ACC112 (cell line): ENCODE data around the gene SNX2.

Experiments
- H2AFZ ChIP-seq: fragments of 200-600 bp; sonication (generic); one replicate; pipeline ENCODE4 v1.6.0; 2017; ENCODE audit warnings: antibody characterized with exemption, low read length; ENCODE audit not compliant: unreplicated experiment
- H3K27ac ChIP-seq: fragments of 200-600 bp; sonication (generic); 2 replicates; pipeline ENCODE4 v1.5.1; 2014; ENCODE audit warnings: low read depth, mild to moderate bottlenecking, antibody characterized with exemption, low read length, moderate library complexity
- H3K27me3 ChIP-seq: fragments of 200-600 bp; sonication (generic); 2 replicates; pipeline ENCODE4 v1.6.1; 2014; ENCODE audit warnings: mild to moderate bottlenecking, antibody characterized with exemption, low read length, moderate library complexity, mixed read lengths; ENCODE audit not compliant: insufficient read depth
- H3K36me3 ChIP-seq: fragments of 200-600 bp; sonication (generic); 2 replicates; pipeline ENCODE4 v1.6.1; 2016; ENCODE audit warnings: mild to moderate bottlenecking, antibody characterized with exemption, low read length, moderate library complexity, mixed read lengths; ENCODE audit not compliant: insufficient read depth
- H3K4me1 ChIP-seq: fragments of 200-600 bp; sonication (generic); one replicate; pipeline ENCODE4 v1.6.1; 2016; ENCODE audit warnings: low read length, mixed read lengths; ENCODE audit not compliant: insufficient read depth, unreplicated experiment, control insufficient read depth
- H3K4me3 ChIP-seq: fragments of 200-600 bp; sonication (generic); 2 replicates; pipeline ENCODE4 v1.5.1; 2014; ENCODE audit warnings: mild to moderate bottlenecking, low read depth, low read length
- H3K79me2 ChIP-seq: fragments of 200-600 bp; sonication (generic); one replicate; pipeline ENCODE4 v1.6.0; 2016; ENCODE audit warnings: low read length; ENCODE audit not compliant: control insufficient read depth, unreplicated experiment, insufficient read depth

SNX2 gene

DNA sequence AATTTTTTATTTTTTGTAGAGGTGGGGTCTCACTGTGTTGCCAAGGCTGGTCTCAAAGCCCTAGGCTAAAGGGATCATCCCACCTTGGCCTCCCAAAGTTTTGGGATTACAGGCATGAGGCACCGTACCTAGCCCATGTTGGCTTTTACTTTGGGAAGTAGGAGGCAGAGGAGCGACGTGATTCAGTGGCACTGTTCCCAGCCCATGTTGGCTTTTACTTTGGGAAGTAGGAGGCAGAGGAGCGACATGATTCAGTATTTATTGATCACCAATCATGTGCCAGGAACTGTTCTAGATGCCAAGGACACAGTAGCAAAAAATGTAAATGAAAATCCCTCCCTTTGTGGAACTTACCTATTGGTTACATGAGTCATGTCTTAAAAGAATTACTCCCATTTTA, 88.8 kb downstream of the SNX2 start:
- H3K79me2 ChIP-seq, result peaks cover 21% of the 10 kb centered on the region
- H2AFZ ChIP-seq, result no peak overlapping the region
- H3K4me3 ChIP-seq, result no peak overlapping the region
- no peaks in the 10 kb centered on the region for H3K4me1 ChIP-seq
- no peaks in the 10 kb centered on the region for H3K27me3 ChIP-seq
- no peak overlapping the region for H3K27ac ChIP-seq
- H3K36me3 ChIP-seq, result peaks cover 5% of the 10 kb centered on the region; the same call in 1 of the 2 replicates

GRCh38 chr5:122864400-122864799, 89.5 kb downstream of the SNX2 start:
- H3K4me3 ChIP-seq, result no peak overlapping the region
- H3K4me1 ChIP-seq, result no peaks in the 10 kb centered on the region
- no peak overlapping the region for H3K27ac ChIP-seq
- H3K79me2 ChIP-seq, result peaks cover 15% of the 10 kb centered on the region
- no peaks in the 10 kb centered on the region for H3K27me3 ChIP-seq
- no peak overlapping the region for H2AFZ ChIP-seq
- H3K36me3 ChIP-seq, result peaks cover 5% of the 10 kb centered on the region; the same call in 1 of the 2 replicates

DNA sequence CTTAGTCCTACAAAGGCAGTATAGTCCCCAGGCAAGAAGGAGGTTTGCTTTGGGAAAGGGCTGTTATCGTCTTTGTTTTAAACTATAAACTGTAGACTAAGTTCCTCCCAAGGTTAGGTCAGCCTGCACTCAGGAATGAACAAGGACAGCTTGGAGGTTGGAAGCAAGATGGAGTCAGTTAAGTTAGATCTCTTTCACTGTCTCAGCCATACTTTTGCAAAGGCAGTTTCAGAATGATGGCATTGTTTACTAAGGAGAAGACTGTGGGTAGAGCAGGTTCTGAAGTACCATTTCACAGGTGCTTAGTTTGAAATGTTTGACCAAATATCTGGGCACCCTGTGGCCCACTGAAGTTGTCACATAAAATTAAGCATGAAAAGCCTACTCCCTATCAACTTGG, 90.0 kb downstream of the SNX2 start:
- Histone ChIP-seq H3K27ac (no peak overlapping the region), H3K79me2 (peaks cover 11% of the 10 kb centered on the region), H3K36me3 (peaks cover 5% of the 10 kb centered on the region; the same call in 1 of the 2 replicates), H3K27me3 (no peaks in the 10 kb centered on the region), H3K4me1 (no peaks in the 10 kb centered on the region), H2AFZ (no peak overlapping the region), H3K4me3 (no peak overlapping the region)

DNA sequence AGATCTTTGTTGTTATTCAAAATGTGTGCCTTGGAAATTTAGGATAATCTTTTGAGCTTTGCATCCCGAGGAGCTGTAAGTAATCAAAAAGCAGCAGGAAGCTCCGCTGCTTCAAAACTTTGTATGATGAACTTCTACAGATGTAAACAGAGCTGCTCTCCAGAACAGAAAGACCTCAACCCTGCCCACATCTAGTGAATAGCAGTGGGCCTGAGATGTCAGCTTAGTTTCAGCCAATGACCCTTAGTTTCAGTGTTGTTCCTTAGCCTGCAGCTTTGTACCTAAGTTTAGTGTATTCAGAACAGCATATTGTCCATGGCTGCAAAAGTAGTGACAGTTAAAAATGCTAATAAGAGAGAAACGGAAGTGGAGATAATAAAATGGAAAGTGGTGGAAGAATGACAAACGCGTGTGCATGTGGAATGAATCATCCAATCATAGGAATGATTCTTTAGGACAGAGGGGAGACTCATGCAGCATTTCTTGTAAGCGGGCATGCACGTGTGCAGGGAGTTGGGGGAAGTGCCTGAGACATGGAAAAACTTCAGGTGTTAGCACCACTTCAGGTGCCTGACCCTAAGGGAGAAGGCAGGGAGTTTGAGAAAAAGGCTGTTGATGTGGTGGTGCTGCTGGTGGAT, 95.5 kb downstream of the SNX2 start:
- Histone ChIP-seq H3K27ac (no peak overlapping the region), H3K79me2 (peaks cover 9% of the 10 kb centered on the region), H3K27me3 (no peaks in the 10 kb centered on the region), H2AFZ (no peak overlapping the region), H3K36me3 (peaks cover 5% of the 10 kb centered on the region; the same call in 1 of the 2 replicates), H3K4me1 (peaks cover 5% of the 10 kb centered on the region), H3K4me3 (no peak overlapping the region)

GRCh38 chr5:122871661-122872060, 96.8 kb downstream of the SNX2 start:
- no peaks in the 10 kb centered on the region for H3K27me3 ChIP-seq
- no peak overlapping the region for H3K4me3 ChIP-seq
- peaks cover 2% of the 10 kb centered on the region; the same call in 1 of the 2 replicates for H3K36me3 ChIP-seq
- no peak overlapping the region for H2AFZ ChIP-seq
- H3K4me1 ChIP-seq, result peaks cover 5% of the 10 kb centered on the region
- H3K79me2 ChIP-seq, result peaks cover 6% of the 10 kb centered on the region
- H3K27ac ChIP-seq, result no peak overlapping the region

DNA sequence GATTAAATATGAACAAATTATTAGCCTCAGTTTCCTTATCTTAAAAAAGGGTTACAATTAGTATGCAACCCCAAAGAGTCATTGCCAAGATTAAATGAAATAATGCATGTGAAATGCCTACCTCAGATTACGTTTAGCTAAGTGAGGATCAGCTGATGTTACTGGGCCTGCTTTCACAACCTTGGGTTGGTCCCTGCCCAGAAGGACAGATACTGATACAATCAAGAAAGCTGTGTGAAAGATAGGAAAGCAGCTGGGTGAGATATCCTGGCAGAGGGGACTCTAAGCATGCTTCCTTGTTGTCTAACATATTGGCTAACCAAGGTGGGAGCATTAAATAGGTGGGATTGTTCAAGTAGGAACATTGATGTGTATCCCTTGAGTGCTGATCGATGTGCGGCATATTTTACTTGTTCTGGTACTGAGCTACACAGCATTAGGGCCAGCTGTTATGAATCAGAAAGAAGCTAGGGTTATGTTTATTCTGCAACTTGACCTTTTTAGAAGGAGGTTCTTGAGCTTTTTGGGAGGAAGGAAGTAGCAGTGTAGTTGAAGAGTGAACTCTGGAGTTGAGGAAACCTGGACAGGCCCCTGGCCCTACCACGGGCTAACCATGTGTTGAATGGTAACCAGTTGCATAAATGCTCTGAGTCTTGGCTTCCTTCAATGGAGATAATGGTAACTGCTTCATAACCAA, 99.4 kb downstream of the SNX2 start:
- Histone ChIP-seq H3K27me3 (no peaks in the 10 kb centered on the region), H3K79me2 (peaks cover 6% of the 10 kb centered on the region), H3K4me3 (no peak overlapping the region), H3K27ac (no peak overlapping the region), H2AFZ (no peak overlapping the region), H3K36me3 (no peaks in the 10 kb centered on the region), H3K4me1 (peaks cover 5% of the 10 kb centered on the region)

DNA sequence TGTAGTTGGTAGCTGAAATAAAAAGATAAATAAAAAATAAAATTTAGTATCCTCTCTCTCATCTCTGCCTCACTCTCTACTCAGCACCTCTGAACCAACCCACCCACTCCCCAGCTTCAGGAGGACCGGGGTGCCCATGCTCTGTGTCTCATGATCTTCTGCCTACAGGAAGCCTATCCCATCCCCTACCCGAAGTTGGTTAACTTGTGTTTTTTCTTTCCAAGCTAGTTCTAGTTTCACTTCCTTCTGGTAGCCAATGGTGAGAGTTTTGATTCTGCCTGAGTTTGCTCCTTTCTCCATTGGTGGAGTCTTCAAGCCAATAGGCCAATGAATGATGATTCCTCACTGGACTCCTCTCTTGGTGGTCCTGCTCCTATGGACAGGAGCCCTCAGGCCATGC, 102.6 kb downstream of the SNX2 start:
- Histone ChIP-seq H3K36me3 (no peaks in the 10 kb centered on the region), H3K4me1 (peaks cover 8% of the 10 kb centered on the region), H2AFZ (no peak overlapping the region), H3K27me3 (no peaks in the 10 kb centered on the region), H3K79me2 (peaks cover 6% of the 10 kb centered on the region), H3K27ac (no peak overlapping the region), H3K4me3 (no peak overlapping the region)

- no peak overlapping the region for H2AFZ ChIP-seq
- no peak overlapping the region for H3K27ac ChIP-seq
- H3K79me2 ChIP-seq, result peaks cover 6% of the 10 kb centered on the region
- no peaks in the 10 kb centered on the region for H3K27me3 ChIP-seq
- no peaks in the 10 kb centered on the region for H3K36me3 ChIP-seq
- no peak overlapping the region for H3K4me3 ChIP-seq
- peaks cover 11% of the 10 kb centered on the region for H3K4me1 ChIP-seq
These were observed 104.2 kb downstream of the SNX2 start for GRCh38 chr5:122879076-122879475.
